Mammary epithelial cell (primary cell): ENCODE measurements around the gene PLEKHO2.

Source experiments
- EZH2 ChIP-seq: IDR thresholded peaks from 2 replicates; pipeline ENCODE4 v1.6.1; 2012; ENCODE audit warnings: low read length, inconsistent platforms, borderline replicate concordance
- TF ChIP-seq, protein P1 (sequence below), 2 donors: IDR thresholded peaks in 1 of 2; conservative IDR thresholded peaks in 1 of 2; 2 replicates each; pipeline ENCODE4 v1.5.1; 2011 to 2012; ENCODE audit warnings: inconsistent platforms in 2 of 2, low read length in 2 of 2, mild to moderate bottlenecking in 2 of 2, control low read depth in 1 of 2, low read depth in 1 of 2; ENCODE audit not compliant: insufficient read depth in 1 of 2; ENCODE audit errors: extremely low read depth in 1 of 2

DNA sequence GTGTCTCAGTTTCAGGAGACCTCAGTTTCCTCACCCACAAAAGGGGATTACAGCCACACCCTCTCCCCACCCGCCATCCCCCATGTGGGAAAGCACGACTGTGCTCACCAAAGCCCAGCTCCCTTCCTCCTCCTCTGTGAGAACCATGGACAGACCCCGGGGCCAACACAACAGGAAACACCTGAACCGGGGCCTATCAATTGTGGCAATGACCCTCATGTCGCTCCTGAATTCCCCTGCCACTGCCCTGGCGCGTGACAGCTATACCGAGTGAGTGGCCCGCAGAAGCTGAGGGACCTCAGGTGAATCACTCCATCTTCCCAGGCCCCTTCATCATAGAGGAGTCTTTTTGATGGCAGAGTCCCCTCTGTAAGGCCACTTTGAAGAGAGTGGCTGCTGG is 28.6 kb downstream of the PLEKHO2 start:
- TF ChIP-seq, protein P1, sequence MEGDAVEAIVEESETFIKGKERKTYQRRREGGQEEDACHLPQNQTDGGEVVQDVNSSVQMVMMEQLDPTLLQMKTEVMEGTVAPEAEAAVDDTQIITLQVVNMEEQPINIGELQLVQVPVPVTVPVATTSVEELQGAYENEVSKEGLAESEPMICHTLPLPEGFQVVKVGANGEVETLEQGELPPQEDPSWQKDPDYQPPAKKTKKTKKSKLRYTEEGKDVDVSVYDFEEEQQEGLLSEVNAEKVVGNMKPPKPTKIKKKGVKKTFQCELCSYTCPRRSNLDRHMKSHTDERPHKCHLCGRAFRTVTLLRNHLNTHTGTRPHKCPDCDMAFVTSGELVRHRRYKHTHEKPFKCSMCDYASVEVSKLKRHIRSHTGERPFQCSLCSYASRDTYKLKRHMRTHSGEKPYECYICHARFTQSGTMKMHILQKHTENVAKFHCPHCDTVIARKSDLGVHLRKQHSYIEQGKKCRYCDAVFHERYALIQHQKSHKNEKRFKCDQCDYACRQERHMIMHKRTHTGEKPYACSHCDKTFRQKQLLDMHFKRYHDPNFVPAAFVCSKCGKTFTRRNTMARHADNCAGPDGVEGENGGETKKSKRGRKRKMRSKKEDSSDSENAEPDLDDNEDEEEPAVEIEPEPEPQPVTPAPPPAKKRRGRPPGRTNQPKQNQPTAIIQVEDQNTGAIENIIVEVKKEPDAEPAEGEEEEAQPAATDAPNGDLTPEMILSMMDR (conservative IDR thresholded peaks at IDR 0.05 in 1 of 2, IDR thresholded peaks at IDR 0.05 in 1 of 2; ENCODE audit: extremely low read depth in 1 of 2, insufficient read depth in 1 of 2, low read depth in 1 of 2, low read length in 2 of 2): no peak
- TF ChIP-seq EZH2: no peak
